Measurements from ENCODE around the gene AZGP1.
A peak's percentile ranks its signal among the peaks of the same experiment; 100 is the strongest.
"Not testable (repeated sequence)": the region's sequence is repeated elsewhere in the genome, so short reads cannot be mapped to it uniquely, and the experiment has no call there.

The AZGP1 gene

DNA sequence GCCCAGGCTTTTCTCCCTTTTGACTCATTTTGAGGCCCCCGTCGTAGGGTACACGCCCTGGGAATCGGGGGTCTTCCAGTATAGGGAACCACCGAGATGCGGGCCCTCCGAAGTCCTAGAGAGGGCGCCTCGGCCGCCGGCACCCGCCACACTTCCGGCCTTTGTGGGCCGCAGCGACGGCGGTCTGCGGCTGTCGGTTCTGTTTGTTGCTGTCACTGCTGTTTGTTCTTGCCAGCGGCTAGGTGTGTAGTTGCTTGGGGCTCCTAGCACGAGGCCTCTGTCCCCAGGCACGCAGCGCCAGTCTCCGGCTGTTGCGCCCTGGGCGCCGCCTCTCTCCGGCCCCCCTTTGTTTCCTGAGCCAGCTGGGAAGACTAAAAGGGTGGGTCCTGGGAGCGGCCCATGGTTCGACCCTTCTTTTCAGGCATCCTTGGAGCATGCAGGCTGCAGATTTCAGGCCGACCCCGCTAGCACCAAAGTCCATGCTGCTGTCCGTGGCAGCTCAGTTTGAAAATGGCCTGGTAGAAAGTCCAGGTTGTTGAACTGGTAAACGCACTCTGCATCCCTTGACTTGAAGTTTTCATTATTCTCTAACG lies 21.8 kb upstream of the AZGP1 start:
- DNase-seq (ENCODE audit: low read depth): peak; percentile 13

DNA sequence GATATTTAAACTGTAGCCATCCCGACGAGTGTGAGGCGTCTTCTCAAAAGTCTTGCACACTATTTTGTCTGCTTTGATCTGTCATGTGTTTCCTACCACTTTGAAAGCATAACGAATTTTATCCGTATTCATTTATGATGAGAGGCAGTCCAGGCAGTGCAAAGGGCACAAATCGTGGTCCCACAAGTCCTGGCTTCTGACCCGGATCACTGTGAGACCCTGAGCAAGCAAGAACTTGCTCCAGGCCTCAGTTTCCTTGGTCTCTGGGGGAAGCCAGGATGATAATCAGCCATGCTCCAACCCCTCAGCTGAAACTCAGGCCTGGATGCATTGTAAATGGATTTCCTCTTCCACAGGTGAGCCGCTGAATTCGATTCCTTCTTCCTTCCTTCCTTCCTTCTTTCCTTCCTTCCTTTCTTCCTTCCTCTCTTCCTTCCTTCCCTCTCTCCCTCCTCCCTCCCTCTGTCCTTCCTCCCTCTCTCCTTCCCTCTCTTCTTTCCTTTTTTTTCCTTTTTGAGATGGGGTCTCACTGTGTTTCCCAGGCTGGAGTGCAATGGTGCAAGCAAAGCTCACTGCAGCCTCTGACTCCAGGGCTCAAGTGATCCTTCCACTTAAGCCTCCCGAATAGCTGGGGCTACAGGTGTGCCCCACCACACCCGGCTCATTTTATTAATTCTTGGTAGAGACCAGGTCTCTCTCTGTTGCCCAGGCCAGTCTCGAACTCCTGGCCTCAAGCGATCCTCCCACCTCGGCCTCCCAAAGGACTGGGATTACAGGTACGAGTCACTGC lies 21.1 kb upstream of the AZGP1 start:
- no peak for DNase-seq (ENCODE audit: low read depth)

DNA sequence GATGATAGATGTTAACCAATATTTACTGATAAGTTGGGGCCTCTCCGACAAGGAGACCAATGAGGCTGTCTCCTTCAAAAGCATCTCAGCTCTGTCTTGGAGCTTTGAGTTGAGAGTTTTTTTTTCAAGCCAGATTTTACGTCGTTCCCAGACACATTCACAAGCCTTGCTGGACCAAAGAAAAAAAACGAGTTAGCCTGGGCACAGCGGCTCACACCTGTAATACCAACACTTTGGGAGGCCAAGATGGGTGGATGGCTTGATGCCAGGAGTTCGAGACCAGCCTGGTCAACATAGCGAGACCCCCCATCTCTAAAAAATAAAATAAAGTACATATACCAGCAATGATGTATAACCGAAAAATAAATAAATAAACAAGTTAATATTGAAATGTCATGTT lies 19.0 kb upstream of the AZGP1 start:
- DNase-seq (ENCODE audit: low read depth): no peak

DNA sequence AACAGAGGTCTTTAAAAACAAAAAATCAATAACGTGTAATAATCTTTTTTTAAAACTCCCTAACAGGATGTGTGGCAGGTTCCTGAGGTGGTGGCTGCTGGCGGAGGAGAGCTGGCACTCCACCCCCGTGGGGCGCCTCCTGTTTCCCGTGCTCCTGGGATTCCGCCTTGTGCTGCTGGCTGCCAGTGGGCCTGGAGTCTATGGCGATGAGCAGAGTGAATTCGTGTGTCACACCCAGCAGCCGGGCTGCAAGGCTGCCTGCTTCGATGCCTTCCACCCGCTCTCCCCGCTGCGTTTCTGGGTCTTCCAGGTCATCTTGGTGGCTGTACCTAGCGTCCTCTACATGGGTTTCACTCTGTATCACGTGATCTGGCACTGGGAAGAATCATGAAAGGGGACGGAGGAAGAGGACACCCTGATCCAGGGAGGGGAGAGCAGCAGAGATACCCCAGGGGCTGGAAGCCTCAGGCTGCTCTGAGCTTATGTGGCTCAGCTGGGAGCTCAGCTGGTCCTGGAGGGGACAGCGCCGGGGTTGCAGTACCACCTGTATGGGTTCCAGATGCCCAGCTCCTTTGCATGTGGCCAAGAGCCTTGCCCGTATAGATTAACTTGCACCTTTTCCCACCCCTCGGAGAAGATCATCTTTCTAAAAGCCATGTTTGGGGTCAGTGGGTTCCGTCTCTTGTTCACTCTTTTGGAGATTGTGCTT lies 16.7 kb upstream of the AZGP1 start:
- DNase-seq (ENCODE audit: low read depth): no peak

DNA sequence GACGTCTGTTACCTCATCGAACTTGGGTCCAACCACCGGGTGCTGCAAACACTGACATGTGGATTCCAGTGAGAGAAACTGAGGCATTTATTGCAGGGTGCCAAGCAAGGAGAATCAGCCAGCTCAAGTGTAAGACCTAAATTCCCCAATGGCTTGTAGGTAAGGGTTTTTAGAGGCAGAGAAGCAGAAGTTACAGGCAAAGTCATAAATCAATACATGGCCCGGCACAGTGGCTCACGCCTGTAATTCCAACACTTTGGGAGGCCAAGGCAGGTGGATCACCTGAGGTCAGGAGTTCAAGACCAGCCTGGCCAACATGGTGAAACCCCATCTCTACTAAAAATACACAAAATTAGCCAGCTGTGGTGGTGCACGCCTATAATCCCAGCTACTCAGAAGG lies 15.7 kb upstream of the AZGP1 start:
- DNase-seq (ENCODE audit: low read depth): not testable (repeated sequence)

DNA sequence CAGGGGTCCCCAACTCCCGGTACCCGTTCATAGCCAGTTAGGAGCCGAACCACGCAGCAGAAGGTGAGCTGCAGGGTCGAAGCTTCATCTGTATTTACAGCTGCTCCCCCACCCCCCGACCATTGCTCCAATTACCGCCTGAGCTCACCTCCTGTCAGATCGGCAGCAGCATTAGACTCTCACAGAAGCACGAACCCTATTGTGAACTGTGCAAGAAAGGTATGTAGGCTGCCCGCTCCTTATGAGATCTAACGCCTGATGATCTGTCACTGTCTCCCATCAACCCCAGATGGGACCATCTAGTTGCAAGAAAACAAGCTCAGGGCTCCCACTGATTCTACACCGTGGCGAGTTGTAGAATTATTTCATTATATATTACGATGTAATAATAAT lies 14.6 kb upstream of the AZGP1 start:
- DNase-seq (ENCODE audit: low read depth): no peak

DNA sequence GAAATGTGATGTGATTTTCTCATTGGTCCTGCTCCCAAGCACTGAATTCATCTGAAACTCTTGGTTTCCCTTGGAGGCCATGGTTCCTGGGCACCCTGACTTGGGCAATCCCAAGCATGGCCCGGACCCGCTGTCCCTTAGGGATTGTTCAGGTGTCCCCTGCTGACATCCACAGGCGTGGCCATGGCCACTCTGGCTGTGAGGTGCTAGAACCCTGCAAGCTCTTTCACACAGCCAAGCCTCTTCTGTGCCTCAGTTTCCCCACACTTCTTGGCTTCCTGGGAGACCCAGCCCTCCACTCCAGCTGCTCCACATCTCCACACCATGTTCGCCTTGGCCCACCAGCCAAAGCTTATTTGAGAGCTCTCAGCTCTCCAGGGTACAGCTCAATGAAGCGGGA lies 12.0 kb upstream of the AZGP1 start:
- no peak for DNase-seq (ENCODE audit: low read depth)

DNA sequence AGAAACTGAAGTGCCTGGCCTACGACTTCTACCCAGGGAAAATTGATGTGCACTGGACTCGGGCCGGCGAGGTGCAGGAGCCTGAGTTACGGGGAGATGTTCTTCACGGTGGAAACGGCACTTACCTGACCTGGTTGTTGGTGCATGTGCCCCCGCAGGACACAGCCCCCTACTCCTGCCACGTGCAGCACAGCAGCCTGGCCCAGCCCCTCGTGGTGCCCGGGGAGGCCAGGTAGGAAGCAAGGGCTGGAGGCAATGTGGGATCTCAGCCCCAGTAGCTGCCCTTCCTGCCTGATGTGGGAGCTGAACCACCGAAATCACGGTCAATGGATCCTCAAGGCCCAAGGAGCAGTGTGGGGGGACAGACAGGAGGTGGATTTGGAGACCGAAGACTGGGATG lies 11.5 kb upstream of the AZGP1 start:
- not testable (repeated sequence) for DNase-seq (ENCODE audit: low read depth)

DNA sequence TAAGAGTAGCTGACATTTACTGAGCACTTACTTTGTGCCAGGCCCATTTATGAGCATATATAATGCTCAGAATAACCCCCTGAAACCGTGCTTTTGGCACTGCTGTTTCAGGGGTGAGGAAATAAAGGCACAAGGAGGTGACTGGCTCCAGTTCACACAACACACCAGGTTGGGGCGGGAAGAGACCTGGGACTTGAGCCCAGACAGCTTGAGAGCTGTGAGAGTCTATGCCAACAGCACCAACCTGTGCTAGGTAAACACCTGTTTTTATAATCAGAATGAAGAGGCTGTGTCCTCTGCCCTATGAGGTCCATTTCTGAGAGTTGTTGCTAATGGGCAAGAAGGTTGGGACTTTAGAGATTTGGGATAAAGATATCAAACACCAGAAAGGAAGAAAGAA lies 8.8 kb upstream of the AZGP1 start:
- DNase-seq (ENCODE audit: low read depth): no peak

DNA sequence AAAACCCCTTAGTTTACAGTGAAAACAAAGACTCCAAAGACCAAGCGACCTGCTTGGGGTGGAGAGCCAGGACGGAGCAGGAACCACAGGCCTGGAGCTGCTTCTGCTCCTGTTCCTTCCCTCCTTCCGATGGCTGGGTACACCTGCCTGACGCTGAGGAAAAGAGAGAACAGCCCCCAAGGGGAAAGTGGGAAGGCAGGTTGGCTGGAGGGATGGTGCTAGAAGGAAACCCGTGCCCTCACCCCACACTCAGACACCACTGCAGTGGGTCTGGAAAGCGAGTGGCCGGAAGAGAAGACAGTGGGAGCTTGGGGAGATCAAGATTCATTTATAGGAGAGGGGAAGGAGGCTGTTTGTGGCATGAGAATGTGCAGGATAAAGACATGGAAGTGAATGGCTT lies 5.2 kb upstream of the AZGP1 start:
- not testable (repeated sequence) for DNase-seq (ENCODE audit: low read depth)

DNA sequence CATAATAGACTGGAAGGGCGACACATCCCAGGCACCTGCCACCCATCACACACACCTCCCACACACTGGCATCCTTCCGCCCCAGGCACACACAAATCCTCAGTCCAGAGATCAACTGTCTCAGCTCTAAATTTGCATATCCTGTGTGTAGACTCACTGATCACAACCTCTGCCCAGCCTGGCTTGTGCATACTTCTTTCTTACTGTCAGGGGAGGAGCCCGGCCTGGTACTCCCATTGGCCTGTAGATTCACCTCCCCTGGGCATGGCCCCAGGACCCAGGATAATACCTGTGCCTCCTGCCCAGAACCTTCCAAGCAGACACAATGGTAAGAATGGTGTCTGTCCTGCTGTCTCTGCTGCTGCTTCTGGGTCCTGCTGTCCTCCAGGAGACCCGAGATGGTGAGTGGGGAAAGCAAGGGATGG lies 4.6 kb upstream of the AZGP1 start:
- not testable (repeated sequence) for DNase-seq (ENCODE audit: low read depth)

DNA sequence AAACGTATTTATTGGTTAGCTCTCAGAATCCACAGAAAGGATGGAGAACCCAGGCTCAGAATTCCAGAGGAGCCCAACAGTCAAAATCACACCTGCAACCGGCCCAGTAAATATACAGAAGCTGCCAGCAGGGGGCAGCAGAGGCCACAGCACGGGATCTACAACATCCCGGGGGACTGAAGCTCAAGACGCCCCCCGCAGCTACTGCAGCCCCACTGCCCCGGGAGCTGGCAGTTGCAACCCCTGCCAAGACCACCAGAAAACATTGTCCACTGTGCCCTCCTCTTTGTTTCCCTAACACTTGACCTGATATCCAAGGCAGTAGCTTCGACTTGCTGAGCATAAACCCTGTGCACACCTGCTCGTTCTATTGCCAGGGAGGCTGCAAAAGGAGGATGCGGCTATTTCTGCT lies 4.0 kb upstream of the AZGP1 start:
- not testable (repeated sequence) for DNase-seq (ENCODE audit: low read depth)

DNA sequence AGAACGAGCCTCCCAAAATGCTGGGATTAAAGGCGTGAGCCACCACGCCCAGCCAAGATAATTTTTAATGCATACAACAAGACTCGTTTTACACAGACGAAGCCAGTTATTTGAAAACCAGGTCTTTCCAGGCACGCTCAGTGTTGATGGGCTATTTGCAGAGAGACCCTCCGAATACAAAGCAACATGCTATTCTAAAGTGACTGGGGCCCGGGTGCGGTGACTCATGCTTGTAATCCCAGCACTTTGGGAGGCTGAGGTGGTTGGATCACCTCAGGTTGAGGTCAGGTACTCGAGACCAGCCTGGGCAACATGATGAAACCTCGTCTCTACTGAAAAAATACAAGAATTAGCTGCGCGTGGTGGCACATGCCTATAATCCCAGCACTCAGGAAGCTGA lies 795 bp upstream of the AZGP1 start:
- DNase-seq (ENCODE audit: low read depth): no peak

DNA sequence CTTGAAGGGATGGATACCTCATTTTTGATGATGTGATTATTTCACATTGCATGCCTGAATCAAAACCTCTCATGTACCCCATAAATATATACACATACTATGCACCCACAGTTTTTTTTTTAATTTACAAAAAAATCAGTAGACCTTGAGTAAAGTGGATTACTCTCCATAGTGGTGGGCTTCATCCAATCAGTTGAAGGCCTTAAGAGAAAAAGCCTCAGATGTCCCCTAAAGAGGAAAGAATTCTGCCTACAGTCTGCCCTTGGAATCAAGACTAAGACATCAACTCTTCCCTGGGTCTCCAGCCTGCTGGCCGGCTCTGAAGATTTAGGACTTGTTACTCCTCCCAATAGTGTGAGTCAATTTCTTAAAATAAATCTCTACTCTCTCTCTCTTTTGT lies 1.1 kb downstream of the AZGP1 start:
- DNase-seq (ENCODE audit: low read depth): no peak

DNA sequence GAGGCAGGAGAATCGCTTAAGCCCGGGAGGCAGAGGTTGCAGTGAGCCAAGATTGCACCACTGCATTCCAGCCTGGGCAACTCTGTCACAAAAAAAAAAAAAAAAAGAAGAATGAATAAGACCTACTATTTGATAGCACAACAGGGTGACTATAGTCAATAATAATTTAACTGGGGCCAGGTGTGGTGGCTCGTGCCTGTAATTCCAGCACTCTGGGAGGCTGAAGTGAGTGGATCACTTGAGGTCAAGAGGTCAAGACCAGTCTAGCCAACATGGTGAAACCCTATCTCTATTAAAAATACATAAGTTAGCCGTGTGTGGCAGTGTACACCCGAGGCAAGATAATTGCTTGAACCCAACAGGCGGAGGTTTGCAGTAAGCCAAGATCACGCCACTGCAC lies 2.0 kb downstream of the AZGP1 start:
- DNase-seq (ENCODE audit: low read depth): not testable (repeated sequence)

DNA sequence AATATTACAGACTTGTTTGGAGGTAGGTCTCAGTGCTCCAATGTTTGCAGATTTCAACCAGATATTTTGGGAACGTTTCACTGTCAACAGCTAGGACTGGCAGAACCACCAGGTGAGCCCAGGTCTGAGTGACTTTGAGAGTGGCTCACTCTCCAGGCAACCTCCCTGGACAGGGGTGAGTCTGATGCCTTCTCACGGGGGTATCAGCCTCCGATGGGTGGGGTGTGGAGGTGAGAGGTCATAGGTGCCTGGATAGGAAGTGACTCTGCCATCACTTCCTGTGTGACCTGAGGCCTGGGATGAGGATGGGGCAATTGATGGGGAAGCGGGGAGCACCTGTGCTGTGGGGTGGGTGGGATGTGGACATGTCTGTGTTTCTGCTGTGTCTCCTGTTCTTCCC lies 4.6 kb downstream of the AZGP1 start:
- no peak for DNase-seq (ENCODE audit: low read depth)

DNA sequence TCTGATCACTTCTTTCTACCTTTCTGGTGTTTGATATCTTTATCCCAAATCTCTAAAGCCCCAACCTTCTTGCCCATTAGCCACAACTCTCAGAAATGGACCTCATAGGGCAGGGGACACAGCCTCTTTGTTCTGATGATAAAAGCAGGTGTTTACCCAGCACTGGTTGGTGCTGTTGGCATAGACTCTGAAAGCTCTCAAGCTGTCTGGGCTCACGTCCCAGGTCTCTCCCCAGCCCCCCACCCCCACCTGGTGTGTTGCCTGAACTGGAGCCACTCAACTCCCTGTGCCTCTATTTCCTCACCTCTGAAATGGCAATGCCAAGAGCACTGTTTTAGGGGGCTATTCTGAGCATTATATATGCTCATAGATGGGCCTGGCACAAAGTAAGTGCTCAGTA lies 6.0 kb downstream of the AZGP1 start:
- DNase-seq (ENCODE audit: low read depth): not testable (repeated sequence)

DNA sequence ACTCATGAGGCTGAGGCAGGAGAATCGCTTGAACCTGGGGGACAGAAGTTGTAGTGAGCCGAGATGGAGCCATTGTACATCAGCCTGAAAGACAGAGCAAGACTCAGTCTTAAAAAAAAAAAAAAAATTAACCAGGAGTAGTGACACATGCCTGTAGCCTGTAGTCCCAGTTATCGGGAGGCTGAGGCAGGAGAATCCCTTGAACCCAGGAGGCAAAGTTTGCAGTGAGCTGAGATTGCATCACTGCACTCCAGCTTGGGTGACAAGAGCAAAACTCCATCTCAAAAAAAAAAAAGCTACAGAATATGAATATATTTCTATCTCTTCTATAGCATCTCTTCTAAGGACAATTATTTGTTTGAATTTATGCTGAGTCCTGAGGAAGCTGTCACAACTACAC lies 6.5 kb downstream of the AZGP1 start:
- DNase-seq (ENCODE audit: low read depth): no peak

DNA sequence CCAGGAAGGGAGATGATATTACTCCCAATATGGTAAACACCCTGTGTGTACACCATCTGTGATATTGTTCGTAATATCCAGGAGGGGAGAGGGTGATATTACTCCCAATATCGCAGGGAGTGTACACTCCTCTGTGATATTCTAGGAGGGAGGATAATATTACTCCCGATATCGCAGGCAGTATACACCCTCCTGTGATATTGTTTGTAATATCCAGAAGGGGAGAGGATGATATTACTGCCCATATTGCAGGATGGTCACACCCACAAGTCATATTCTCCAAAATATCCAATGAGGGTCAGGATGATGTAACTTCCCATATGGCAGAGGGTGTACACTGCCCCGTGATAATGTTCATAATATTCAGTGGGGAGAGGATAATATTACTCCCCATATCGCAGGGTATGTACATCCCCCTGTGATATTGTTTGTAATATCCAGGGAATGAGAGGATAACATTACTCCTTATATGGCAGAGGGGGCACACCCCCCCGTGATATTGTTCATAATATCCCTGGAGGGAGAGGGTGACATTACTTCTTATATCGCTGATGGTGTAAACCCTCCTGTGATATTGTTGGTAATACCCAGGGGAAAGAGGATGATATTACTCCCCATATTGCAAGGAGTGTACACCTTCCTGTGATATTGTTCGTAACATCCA lies 17.1 kb downstream of the AZGP1 start:
- DNase-seq (ENCODE audit: low read depth): no peak

DNA sequence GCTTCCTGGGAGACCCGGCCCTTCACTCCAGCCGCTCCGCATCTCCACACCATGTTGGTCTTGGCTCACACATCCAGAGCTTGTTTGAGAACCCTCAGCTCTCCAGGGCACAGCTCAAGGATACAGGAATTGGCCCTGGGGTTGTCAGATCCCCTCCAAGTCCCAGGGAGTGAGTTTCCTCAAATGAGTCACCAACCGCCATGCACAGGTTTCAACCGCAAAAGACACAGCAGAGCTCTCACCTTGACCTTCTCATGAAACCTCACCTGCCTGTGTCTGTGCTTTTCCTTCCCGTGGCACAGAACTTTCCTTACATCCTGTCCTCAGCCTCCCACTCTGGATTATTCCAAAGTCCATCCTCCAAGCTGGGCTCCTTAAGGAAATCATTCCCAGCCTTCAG lies 20.6 kb downstream of the AZGP1 start:
- no peak for DNase-seq (ENCODE audit: low read depth)

DNA sequence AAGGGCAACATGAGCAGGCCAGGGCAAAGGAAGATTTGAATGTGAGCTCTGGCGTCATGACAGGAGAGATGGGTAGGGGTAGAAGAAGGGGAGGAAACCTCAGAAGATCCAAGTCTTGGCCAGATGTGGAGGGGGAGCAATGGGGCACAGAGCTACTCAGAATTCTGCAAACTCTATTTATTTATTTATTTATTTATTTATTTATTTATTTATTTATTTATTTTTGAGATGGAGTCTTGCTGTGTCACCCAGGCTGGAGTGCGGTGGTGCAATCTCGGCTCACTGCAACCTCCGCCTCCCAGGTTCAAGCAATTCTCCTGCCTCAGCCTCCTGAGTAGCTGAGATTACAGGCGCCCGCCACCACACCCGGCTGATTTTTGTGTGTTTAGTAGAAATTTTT lies 21.2 kb downstream of the AZGP1 start:
- not testable (repeated sequence) for DNase-seq (ENCODE audit: low read depth)

DNA sequence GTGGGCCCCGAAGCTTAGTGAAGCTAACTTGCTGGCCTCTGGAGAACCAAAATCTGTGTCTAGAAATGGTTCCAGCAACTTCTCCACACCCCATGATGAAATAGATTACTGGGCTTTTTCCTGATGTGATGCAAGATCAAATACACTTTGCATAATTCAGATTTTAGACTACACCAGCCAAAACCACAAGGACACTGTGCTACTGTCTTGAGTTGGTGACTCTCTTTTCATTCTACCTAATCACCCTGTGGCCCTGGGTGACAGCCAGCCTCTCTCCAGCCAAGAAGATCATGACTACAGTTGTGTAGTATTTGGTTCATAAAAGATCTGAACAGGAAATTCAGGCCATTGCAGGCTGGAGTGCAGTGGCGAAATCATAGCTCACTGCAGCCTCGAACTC lies 22.2 kb downstream of the AZGP1 start:
- peak; percentile 86 for DNase-seq (ENCODE audit: low read depth)

DNA sequence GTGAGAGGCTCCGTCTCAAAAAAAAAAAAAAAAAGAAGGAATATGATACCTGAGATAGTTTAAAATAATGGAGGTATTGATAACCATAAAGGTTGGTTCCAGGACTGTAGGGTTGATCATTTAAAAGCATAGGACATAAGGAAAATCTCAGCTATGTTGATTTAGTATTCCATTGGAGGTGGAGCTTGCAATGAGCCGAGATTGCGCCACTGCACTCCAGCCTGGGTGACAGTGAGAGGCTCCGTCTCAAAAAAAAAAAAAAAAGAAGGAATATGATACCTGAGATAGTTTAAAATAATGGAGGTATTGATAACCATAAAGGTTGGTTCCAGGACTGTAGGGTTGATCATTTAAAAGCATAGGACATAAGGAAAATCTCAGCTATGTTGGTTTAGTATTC lies 23.2 kb downstream of the AZGP1 start:
- DNase-seq (ENCODE audit: low read depth): not testable (repeated sequence)
